22Rv1 (cell line): ENCODE data around the gene AOPEP.
"Not testable (repeated sequence)": the region's sequence is repeated elsewhere in the genome, so short reads cannot be mapped to it uniquely, and the experiment has no call there.

Experiments
- H3K27ac ChIP-seq: fragments of 450-650 bp; 2 replicates; pipeline ENCODE4 v1.5.1; 2017
- ZFX ChIP-seq: fragments of 450-650 bp; IDR thresholded peaks from 2 replicates; pipeline ENCODE4 v1.6.1; 2017; ENCODE audit warnings: antibody characterized with exemption, borderline replicate concordance
- TF ChIP-seq, protein P1 (sequence below): fragments of 450-650 bp; IDR thresholded peaks from 2 replicates; pipeline ENCODE4 v1.5.1; 2017; ENCODE audit warnings: mild to moderate bottlenecking

Gene AOPEP

DNA sequence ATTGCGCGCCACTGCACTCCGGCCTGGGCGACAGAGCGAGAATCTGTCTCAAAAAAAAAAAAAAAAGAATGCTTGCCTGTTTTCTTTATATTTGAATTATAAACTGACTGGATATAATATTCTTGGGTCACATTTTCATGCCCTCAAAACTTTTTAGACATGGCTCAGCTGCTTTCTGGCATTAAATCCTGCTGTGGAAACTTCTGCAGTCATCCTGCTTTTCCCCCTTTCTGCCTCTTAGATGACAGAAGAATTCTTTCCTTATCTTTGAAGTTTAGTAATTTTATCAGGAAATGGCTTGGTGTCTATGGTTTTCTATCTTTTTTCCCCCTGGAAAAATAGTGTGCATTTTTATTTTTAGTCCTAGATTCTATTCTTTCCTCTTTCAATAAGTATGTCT lies 234.5 kb downstream of the AOPEP start:
- TF ChIP-seq, protein P1, sequence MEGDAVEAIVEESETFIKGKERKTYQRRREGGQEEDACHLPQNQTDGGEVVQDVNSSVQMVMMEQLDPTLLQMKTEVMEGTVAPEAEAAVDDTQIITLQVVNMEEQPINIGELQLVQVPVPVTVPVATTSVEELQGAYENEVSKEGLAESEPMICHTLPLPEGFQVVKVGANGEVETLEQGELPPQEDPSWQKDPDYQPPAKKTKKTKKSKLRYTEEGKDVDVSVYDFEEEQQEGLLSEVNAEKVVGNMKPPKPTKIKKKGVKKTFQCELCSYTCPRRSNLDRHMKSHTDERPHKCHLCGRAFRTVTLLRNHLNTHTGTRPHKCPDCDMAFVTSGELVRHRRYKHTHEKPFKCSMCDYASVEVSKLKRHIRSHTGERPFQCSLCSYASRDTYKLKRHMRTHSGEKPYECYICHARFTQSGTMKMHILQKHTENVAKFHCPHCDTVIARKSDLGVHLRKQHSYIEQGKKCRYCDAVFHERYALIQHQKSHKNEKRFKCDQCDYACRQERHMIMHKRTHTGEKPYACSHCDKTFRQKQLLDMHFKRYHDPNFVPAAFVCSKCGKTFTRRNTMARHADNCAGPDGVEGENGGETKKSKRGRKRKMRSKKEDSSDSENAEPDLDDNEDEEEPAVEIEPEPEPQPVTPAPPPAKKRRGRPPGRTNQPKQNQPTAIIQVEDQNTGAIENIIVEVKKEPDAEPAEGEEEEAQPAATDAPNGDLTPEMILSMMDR: no peak
- no peak for TF ChIP-seq ZFX
- no peak overlapping the region for H3K27ac ChIP-seq

DNA sequence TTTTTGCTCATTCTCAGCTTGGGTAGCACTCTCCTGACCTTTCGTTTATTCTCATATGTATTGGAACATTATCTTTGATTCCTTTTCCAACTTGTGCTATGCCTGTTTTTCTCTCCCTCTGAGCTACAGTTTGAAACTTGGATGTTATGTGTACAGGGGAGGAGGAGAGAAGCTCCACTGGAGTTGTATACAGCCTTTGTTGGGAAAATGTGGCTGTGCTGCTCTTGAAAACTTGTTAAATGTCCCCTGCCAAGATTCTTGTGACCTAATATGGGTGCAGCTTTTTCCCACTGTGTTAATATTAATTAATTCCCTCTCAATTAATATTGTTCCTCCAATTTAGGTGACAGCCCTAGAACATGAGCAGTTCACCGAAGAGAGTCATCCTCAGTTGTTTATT lies 235.4 kb downstream of the AOPEP start:
- H3K27ac ChIP-seq: no peak overlapping the region
- TF ChIP-seq, protein P1: no peak
- TF ChIP-seq ZFX: no peak

DNA sequence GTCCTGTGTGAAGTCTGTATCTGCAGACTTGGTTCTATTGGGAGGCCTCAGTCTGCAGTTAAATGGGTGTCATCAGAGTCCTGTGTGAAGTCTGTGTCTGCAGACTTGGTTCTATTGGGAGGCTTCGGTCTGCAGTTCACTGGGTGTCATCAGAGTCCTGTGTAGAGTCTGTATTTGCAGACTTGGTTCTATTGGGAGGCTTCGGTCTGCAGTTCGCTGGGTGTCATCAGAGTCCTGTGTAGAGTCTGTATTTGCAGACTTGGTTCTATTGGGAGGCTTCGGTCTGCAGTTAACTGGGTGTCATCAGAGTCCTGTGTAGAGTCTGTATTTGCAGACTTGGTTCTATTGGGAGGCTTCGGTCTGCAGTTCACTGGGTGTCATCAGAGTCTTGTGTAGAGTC lies 239.1 kb downstream of the AOPEP start:
- not testable (repeated sequence) for H3K27ac ChIP-seq

DNA sequence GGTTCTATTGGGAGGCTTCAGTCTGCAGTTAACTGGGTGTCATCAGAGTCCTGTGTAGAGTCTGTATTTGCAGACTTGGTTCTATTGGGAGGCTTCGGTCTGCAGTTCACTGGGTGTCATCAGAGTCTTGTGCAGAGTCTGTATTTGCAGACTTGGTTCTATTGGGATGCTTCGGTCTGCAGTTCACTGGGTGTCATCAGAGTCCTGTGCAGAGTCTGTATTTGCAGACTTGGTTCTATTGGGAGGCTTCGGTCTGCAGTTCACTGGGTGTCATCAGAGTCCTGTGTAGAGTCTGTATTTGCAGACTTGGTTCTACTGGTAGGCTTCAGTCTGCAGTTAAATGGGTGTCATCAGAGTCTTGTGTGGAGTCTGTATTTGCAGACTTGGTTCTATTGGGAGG lies 239.5 kb downstream of the AOPEP start:
- not testable (repeated sequence) for H3K27ac ChIP-seq

DNA sequence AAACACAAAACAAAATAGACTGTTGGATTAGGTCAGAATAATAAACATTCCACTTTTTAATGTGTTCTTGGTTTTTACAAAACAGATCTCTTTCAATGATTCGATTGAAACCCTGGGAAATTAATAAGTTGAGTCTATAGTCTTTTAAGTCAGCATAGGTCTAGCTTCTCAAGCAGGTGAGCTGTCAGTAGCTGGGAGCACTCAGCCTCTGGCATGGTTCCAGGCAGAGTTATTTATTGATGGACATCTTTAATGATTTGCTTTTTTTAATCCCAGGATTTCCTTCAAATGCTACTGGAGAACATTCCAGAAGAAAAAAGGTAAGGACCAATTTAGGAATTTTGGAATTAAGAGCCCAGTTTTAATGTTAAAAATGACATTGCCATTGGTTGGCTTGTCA lies 241.0 kb downstream of the AOPEP start:
- H3K27ac ChIP-seq: no peak overlapping the region
- TF ChIP-seq ZFX: no peak
- TF ChIP-seq, protein P1: no peak

DNA sequence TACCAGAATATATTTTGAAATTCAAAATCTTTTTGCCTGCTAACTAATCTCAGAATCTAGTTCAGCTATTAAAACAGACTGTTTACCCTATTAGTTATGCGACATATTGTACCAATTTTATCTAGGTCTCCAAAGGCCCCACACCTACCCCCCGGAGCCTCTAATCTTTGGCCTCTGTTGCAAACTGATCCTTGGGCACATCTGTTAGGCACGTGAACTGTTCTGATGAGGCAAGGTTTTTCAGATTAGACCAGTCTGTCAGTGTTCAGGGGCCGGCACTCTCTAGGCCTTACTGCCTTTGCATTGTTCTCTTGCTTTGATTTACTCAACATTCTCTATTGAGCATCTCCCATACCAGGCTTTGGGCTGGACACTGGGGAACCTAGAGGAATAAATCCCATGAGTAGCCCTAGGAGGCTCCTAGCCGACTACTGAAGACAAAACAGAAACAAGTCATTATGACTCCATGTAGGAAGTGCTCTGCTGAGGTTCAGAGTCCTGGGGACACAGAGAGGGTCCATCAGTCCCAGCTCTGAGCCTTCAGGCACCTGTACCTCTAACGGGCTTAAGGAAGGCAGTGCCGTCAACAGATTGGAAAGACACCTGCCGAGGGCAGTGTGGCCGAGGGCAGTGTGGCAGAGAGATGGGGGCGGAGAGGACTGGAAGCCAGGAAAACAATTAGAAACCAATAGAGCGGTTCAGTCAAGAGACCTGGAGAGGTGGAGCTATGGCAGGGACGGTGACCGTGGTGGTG lies 245.1 kb downstream of the AOPEP start:
- H3K27ac ChIP-seq: peak overlapping the region; percentile 48
- no peak for TF ChIP-seq ZFX
- TF ChIP-seq, protein P1: no peak

DNA sequence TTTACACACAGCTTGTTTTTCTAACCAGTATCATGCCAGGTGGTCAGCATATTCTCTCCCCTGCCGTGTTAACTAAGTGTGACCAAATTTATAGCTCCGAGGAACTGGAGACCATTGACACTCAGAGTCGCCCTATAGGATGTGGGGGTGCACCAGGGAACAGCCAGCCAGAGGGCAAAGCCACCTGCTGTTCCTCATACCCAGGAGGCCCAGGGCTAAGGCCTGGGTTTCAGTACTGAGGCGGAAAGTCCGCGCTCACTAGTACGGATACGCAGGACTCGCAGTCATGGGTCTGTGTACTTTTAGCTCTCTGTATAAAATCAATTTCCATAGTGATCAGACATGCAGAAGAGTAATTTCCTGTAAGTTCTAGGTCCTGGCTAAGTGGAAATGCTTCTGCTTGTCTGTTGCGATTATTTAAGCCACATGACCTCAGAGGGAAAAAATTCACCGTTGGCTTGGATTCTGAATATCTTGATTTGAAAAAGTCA lies 247.0 kb downstream of the AOPEP start:
- H3K27ac ChIP-seq: no peak overlapping the region
- TF ChIP-seq, protein P1: no peak
- TF ChIP-seq ZFX: no peak

DNA sequence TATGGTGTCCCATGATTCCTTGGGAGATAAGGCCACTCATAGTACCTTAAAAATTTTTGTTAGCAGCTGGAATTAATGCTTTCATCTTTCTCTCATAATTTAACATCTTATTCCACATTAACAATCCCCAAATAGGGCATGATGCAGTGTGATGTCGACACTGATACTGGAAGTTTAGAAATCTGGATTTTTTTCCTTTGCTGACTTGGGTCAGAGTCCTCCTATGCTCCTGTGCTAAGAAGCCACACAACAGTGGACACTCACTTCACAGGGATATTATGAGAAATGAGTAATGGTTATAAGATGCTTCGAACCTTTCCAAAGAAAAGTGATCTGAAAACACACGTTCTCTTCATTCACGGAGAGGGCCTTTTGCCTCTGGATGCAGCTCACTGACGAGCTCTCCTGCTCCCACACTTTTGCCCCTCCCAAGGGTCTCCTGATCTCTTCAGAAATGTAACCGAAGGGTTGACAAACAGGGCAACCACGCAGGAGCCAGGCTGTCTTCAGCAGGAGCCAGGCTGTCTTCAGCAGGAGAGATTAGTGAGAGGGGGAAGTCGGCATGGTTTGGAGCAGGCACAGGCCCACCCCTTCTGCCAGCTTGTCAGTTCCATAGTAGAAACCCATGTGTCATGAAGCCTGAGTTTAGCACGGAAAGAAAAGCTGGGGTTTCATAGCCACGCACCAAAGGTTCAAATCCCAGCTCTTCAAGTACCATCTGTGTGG lies 247.8 kb downstream of the AOPEP start:
- TF ChIP-seq, protein P1: no peak
- TF ChIP-seq ZFX: no peak
- no peak overlapping the region for H3K27ac ChIP-seq
